Lung (tissue), 16 donors: ENCODE data around the gene FOXE3. TPM values are rescaled to one million over a fixed set of nuclear protein-coding genes. Genes with fewer than 3 reads are reported as not detected.

Source experiments
- ATAC-seq: fragments of 200-7000 bp; cut with Tn5 transposase; one replicate; pipeline ENCODE4 v1.9.1; 2020; ENCODE audit warnings: moderate number of reproducible peaks; ENCODE audit not compliant: insufficient read depth, low FRiP score
- DNase-seq, 3 donors: peaks; one replicate each; pipeline ENCODE4 v3.0.0-alpha.2; 2013 to 2017
- H3K27ac ChIP-seq, 2 donors: one replicate each; pipeline ENCODE4 v1.5.1; 2013; ENCODE audit warnings: mild to moderate bottlenecking in 2 of 2, moderate library complexity in 2 of 2, control low read depth in 1 of 2, inconsistent platforms in 1 of 2, low read depth in 1 of 2, low read length in 1 of 2
- H3K27me3 ChIP-seq, 3 donors: one replicate each; pipeline ENCODE4 v1.5.1; 2013; ENCODE audit warnings: low read length in 2 of 3; ENCODE audit not compliant: control insufficient read depth in 3 of 3, insufficient read depth in 3 of 3
- H3K36me3 ChIP-seq, 4 donors: one replicate each; pipeline ENCODE4 v1.5.1; 2013; ENCODE audit warnings: low read length in 4 of 4, mild to moderate bottlenecking in 1 of 4, moderate library complexity in 1 of 4; ENCODE audit not compliant: control insufficient read depth in 4 of 4, insufficient read depth in 4 of 4
- H3K4me1 ChIP-seq, 5 donors: one replicate each; pipeline ENCODE4 v1.5.1; 2013; ENCODE audit warnings: low read length in 5 of 5, mild to moderate bottlenecking in 2 of 5, moderate library complexity in 1 of 5; ENCODE audit not compliant: control insufficient read depth in 5 of 5, insufficient read depth in 5 of 5
- H3K4me3 ChIP-seq: one replicate; pipeline ENCODE4 v1.5.1; 2013; ENCODE audit warnings: mild to moderate bottlenecking, control low read depth, moderate library complexity
- H3K9ac ChIP-seq, 2 donors: one replicate each; pipeline ENCODE4 v1.5.1; 2013; ENCODE audit warnings: low read length in 2 of 2, control low read depth in 1 of 2; ENCODE audit not compliant: insufficient read depth in 1 of 2
- H3K9me3 ChIP-seq, 4 donors: one replicate each; pipeline ENCODE4 v1.5.1; 2013; ENCODE audit warnings: low read length in 3 of 4, mild to moderate bottlenecking in 1 of 4, moderate library complexity in 1 of 4; ENCODE audit not compliant: control insufficient read depth in 4 of 4, insufficient read depth in 3 of 4
- CTCF ChIP-seq: IDR thresholded peaks from 2 replicates; pipeline ENCODE4 v1.5.1; 2012; ENCODE audit warnings: mild to moderate bottlenecking; ENCODE audit errors: control extremely low read depth, extremely low read depth
- WGBS, 2 donors: extraction: QIAGEN DNeasy Blood & Tissue Kit; methylation state at CpG; one replicate each; pipeline ENCODE4 v1.1.7; 2013; 5-methylcytosine and 5-hydroxymethylcytosine counted together
- long read RNA-seq, 5 donors: transcript quantifications; one replicate each; lab custom pipeline, GENCODE V29; 2026
- polyA plus RNA-seq, 2 donors: library from polyadenylated mRNA; stranded (reverse); fragments of 200-250 nt; gene quantifications; one replicate each; pipeline ENCODE4 v1.2.1, GENCODE V29; 2013
- total RNA-seq, 2 donors: library from RNA; depleted of rRNA in 1 of 2; stranded (reverse); fragments of >200 nt in 1 of 2; gene quantifications; one replicate each; pipeline ENCODE4 v1.2.1, GENCODE V29; 2014 to 2021
- donor health status: control.
- donor health status: control.
- donor health status: Bipolar disorder and iron deficiency.
- donor health status: healthy.
- donor health status: DM: yes; HTN: yes; CAD: no.

The FOXE3 gene
- total RNA-seq (not detected), polyA plus RNA-seq (under 1 TPM in 1 of 2 donors, not detected in 1; 0.01 TPM)
- long read RNA-seq, donor 1 = 0 reads
- long read RNA-seq, donor 2 = 0 reads
- long read RNA-seq, donor 3 = 0 reads
- long read RNA-seq, donor 4, partial matches to known transcripts = 0 of 1 reads
- long read RNA-seq, donor 4, other reads (novel, unspliced or antisense) = 0 of 1 reads
- long read RNA-seq, donor 5, partial matches to known transcripts = 0 of 1 reads
- long read RNA-seq, donor 5, other reads (novel, unspliced or antisense) = 0 of 1 reads

- Histone ChIP-seq H3K9me3 (no peaks in the 10 kb centered on the region), H3K36me3 (no peaks in the 10 kb centered on the region), H3K4me1 (peaks cover 0 to 4% (median 0%) of the 10 kb centered on the region in 5 donors), H3K4me3 (peak within 1 kb of the TSS; percentile 8), H3K27me3 (peaks cover 7 to 60% (median 37%) of the 10 kb centered on the region in 3 donors), H3K27ac (no peak within 1 kb of the TSS), H3K9ac (no peak within 1 kb of the TSS)
- 29 to 45% methylated on average over 12 to 21 of the region's 21 CpGs for WGBS, 2 donors
- ATAC-seq (no peak), DNase-seq (no peak)
- no peak for TF ChIP-seq CTCF
These were observed at the start of gene FOXE3 for GRCh38 chr1:47415728-47416318. FOXE3 (plus strand) TSS chr1:47416285; CDS start chr1:47416316, 31 bp downstream.

- DNase-seq = no peak
- peaks cover 0 to 16% (median 12%) of the 10 kb centered on the region in 4 donors for H3K36me3 ChIP-seq
These were observed 48.4 kb upstream of the FOXE3 start for GRCh38 chr1:47367651-47368050.

DNA sequence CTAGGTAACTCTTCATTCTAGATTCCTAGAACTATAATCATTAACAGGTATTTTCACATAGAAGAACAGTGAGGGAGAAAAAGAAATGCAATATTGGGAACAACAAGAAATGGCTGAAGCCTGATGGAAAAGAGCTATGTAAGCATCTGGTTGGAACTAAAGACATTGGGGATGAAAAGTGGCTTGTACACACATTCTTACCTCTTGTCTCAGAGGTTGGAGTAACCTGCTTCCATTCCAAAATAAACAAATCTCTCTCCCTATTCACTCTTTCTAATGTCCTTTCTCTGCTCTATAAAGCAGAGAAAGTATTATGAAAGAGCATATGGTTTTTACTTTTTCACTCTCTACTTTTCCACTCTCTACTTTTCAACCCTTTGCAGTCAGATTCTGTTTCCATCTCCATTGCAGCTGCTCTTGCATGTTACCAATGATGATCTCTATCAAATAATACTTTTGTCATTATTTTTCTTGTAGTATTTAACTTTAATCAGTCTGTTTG, 45.0 kb upstream of the FOXE3 start:
- Histone ChIP-seq H3K36me3 (peaks cover 4 to 31% (median 19%) of the 10 kb centered on the region in 4 donors), H3K4me1 (no peaks in the 10 kb centered on the region), H3K27ac (no peak overlapping the region), H3K9ac (no peak overlapping the region), H3K27me3 (no peaks in the 10 kb centered on the region), H3K4me3 (no peak overlapping the region), H3K9me3 (no peaks in the 10 kb centered on the region)
- ATAC-seq = no peak
- TF ChIP-seq CTCF = no peak
- no peak for DNase-seq

More at GRCh38 chr1:47367651-47368050, 48.4 kb upstream of the FOXE3 start:
- H3K9me3 ChIP-seq = no peaks in the 10 kb centered on the region
- no peaks in the 10 kb centered on the region for H3K4me1 ChIP-seq
- ATAC-seq = no peak
- no peak overlapping the region for H3K27ac ChIP-seq
- no peak for TF ChIP-seq CTCF
- 87 to 96% methylated on average over 7 of the region's 7 CpGs for WGBS, 2 donors
- no peak overlapping the region for H3K9ac ChIP-seq
- H3K27me3 ChIP-seq = no peaks in the 10 kb centered on the region
- no peak overlapping the region for H3K4me3 ChIP-seq
